ENCODE results near the gene ACRV1.
A peak's percentile ranks its signal among the peaks of the same experiment; 100 is the strongest.

Gene ACRV1

DNA sequence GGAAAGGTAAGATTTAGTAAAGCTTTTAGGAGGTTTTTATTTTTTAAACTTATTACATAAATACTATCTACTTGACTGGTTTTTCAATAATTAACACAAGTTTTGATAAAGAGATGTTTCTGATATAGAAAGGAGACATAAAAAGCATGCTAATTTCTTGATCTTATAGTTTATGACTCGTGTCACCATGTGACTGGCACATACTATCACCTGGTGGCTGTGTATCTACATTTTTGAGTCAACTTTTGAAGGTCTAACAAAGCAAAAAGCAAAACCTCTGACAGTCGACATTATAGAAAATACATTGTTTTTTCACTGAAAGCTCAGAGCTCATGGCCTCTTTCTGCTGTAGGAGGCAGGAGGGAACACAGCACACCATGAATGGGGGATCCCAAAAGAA is 810 bp downstream of the ACRV1 start:
- H3K27ac ChIP-seq, result no peak overlapping the region
- TF ChIP-seq ZFX (IDR thresholded peaks at IDR 0.05), result no peak
- TF ChIP-seq, protein P1, sequence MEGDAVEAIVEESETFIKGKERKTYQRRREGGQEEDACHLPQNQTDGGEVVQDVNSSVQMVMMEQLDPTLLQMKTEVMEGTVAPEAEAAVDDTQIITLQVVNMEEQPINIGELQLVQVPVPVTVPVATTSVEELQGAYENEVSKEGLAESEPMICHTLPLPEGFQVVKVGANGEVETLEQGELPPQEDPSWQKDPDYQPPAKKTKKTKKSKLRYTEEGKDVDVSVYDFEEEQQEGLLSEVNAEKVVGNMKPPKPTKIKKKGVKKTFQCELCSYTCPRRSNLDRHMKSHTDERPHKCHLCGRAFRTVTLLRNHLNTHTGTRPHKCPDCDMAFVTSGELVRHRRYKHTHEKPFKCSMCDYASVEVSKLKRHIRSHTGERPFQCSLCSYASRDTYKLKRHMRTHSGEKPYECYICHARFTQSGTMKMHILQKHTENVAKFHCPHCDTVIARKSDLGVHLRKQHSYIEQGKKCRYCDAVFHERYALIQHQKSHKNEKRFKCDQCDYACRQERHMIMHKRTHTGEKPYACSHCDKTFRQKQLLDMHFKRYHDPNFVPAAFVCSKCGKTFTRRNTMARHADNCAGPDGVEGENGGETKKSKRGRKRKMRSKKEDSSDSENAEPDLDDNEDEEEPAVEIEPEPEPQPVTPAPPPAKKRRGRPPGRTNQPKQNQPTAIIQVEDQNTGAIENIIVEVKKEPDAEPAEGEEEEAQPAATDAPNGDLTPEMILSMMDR (conservative IDR thresholded peaks at IDR 0.05), result peak; percentile 33; the same call in 1 of the 2 replicates

DNA sequence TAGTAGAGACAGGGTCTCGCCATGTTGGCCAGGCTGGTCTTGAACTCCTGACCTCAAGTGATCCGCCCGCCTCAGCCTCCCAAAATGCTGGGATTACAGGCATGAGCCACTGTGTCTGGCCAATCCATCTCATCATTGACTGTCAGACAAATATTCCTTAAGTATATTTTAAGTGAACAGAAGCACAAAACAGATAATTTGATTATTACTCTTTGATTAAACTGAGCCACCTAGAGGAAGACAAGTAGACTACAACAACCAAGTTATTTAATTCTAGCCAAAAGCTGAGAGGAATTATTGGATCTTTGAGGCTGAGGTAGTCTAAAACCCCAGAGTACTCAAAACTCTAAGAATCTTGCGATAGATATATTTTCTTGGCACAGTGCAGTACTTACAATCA is 1.2 kb downstream of the ACRV1 start:
- TF ChIP-seq, protein P1 (conservative IDR thresholded peaks at IDR 0.05), result peak; percentile 62
- no peak for TF ChIP-seq ZFX (IDR thresholded peaks at IDR 0.05)
- H3K27ac ChIP-seq, result no peak overlapping the region

DNA sequence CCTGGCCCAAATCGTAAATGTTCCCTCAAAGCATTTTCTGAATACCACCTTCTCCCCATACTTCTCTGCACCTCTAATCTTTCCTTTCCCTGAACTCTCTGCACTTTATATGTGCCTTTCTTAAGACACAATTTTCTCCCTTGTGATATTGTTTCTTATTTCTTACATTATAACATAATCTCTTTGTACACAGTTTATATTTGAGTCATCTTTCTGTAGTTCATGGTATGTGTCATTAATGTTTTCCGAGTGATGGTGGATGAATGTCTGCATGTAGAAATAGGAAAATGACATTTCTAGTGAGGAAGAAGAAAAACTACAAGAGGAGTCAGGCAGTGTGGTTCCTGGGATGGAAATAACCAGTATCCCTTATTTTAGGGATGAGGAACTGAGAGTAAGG is 5.5 kb downstream of the ACRV1 start:
- H3K27ac ChIP-seq, result no peak overlapping the region
- no peak for TF ChIP-seq ZFX (IDR thresholded peaks at IDR 0.05)
- TF ChIP-seq, protein P1 (conservative IDR thresholded peaks at IDR 0.05), result no peak

DNA sequence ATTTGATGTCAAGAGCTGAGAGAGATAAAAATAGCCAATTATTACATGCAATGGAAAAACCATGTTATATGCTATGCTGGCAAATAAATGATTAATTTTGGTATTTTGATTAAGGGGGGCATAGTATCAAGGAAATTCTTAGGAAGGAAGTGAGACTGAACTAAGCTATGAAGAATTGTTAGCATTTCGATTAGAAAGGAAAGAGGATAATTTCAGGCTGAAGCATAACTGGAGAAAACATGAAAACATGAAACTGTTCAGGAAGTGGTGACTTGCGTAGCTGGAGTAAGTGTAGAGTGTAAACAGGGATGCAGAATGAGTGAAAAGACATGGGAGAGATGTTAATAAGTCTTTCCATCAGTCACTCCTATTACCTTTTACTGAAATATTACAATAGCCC is 6.4 kb downstream of the ACRV1 start:
- TF ChIP-seq, protein P1 (conservative IDR thresholded peaks at IDR 0.05), result no peak
- TF ChIP-seq ZFX (IDR thresholded peaks at IDR 0.05), result no peak
- H3K27ac ChIP-seq, result no peak overlapping the region

GRCh38 chr11:125671561-125671960 is 9.1 kb downstream of the ACRV1 start:
- H3K27ac ChIP-seq, result no peak overlapping the region
- no peak for TF ChIP-seq ZFX (IDR thresholded peaks at IDR 0.05)
- TF ChIP-seq, protein P1 (conservative IDR thresholded peaks at IDR 0.05), result no peak

DNA sequence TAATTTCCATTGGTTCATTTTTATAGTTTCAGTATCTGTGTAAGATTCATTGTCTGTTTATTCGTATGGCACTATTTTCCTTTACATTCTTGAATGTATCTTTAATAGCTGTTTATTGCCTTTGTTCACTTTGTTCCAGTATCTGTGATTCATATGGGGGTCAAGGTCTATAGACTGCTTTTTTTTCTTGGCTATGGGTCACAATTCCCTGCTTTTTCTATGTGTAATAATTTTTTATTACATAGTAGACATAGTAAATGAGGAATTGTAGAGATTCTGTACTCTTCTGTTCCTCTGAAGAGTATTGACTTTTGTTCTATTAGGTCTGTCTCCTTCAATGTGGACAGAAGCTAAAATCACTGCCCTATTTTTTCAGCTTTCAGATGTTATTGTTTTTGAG is 10.5 kb downstream of the ACRV1 start:
- H3K27ac ChIP-seq, result no peak overlapping the region
- TF ChIP-seq, protein P1 (conservative IDR thresholded peaks at IDR 0.05), result no peak
- no peak for TF ChIP-seq ZFX (IDR thresholded peaks at IDR 0.05)

DNA sequence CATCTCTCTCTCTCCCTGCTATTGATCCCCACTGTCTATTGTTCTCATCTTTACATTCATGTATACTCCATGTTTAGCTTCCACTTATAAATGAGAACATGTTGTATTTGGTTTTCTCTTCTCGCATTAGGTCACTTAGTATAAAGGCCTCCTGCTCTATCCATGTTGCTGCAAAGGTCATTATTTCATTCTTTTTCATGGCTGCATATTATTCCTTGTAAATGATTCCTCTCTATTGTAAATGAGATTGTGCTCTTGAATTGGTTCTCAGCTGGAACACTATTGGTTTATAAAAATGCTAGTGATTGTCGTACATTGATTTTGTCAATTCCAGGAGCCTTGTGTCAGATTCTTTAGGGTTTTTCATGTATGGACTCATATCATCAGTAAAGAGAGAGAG is 13.5 kb downstream of the ACRV1 start:
- H3K27ac ChIP-seq, result no peak overlapping the region
- no peak for TF ChIP-seq ZFX (IDR thresholded peaks at IDR 0.05)
- TF ChIP-seq, protein P1 (conservative IDR thresholded peaks at IDR 0.05), result no peak

All from C4-2B (cell line).